ENCODE measurements around the gene TNP2. TPM values are rescaled to one million over a fixed set of nuclear protein-coding genes. Genes with fewer than 3 reads are reported as not detected.

TNP2 gene
- total RNA-seq, 1 experiment from 2014 or later = not detected

- no peak for TF ChIP-seq ELF1 (IDR thresholded peaks at IDR 0.05; ENCODE audit: borderline replicate concordance, low read depth)
- TF ChIP-seq YY1 (IDR thresholded peaks at IDR 0.05; ENCODE audit: extremely low read depth, insufficient replicate concordance, low read depth, low read length) = no peak
- no peak for TF ChIP-seq ZNF274 (IDR thresholded peaks at IDR 0.05; ENCODE audit: low read depth, low read length)
- no peak for TF ChIP-seq CBX3 (IDR thresholded peaks at IDR 0.05; ENCODE audit: low read depth)
- TF ChIP-seq, protein P1, sequence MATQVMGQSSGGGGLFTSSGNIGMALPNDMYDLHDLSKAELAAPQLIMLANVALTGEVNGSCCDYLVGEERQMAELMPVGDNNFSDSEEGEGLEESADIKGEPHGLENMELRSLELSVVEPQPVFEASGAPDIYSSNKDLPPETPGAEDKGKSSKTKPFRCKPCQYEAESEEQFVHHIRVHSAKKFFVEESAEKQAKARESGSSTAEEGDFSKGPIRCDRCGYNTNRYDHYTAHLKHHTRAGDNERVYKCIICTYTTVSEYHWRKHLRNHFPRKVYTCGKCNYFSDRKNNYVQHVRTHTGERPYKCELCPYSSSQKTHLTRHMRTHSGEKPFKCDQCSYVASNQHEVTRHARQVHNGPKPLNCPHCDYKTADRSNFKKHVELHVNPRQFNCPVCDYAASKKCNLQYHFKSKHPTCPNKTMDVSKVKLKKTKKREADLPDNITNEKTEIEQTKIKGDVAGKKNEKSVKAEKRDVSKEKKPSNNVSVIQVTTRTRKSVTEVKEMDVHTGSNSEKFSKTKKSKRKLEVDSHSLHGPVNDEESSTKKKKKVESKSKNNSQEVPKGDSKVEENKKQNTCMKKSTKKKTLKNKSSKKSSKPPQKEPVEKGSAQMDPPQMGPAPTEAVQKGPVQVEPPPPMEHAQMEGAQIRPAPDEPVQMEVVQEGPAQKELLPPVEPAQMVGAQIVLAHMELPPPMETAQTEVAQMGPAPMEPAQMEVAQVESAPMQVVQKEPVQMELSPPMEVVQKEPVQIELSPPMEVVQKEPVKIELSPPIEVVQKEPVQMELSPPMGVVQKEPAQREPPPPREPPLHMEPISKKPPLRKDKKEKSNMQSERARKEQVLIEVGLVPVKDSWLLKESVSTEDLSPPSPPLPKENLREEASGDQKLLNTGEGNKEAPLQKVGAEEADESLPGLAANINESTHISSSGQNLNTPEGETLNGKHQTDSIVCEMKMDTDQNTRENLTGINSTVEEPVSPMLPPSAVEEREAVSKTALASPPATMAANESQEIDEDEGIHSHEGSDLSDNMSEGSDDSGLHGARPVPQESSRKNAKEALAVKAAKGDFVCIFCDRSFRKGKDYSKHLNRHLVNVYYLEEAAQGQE (IDR thresholded peaks at IDR 0.05; ENCODE audit: low read depth) = no peak
- no peak for TF ChIP-seq RAD21 (IDR thresholded peaks at IDR 0.05; ENCODE audit: low read depth)
Observed at GRCh38 chr16:11250786-11251524, 18.2 kb downstream of the TNP2 start (continued).

DNA sequence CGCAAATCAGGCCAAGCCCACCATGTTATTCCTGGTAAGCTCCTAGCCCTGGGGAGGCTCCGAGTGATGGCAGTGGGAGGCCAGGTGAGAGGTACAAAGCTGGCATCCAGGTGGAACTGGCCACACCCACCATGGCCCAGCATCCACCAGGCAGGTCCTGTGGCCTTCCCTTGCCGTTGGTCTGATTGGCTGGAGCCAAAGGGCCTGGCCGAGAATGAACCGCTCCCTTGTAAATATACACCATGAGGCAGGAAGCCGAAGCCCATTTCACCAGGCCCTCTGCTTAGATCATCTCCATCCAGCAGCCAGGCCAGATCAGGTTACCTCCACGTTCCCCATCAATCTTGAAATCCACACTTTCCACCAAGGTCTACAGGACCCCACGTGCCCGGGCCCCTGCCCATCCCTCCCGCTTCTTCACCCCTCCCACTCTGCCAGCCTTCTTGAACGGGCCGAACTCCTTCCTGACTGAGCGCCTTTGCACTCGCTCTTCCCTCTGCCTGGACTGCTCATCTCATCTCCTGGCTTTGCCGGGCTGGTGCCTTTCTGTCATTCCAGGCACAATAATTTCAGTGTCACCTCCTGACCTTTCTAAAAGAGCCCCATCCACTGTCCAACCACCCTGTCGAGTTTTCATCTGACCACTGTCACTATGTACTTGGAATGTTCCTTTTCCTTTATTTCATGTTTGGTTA, 18.9 kb downstream of the TNP2 start:
- intact Hi-C loops (cut with micrococcal nuclease) = no loop called here
- ChIA-PET POLR2A (no interaction called here), RAD21 (ENCODE audit: low non-redundant PET in 1 of 2, low total read pairs in 2 of 2, uncharacterized antibody in 2 of 2, unreplicated experiment in 2 of 2) (no interaction called here), CTCF (no interaction called here)
- H3K4me2 ChIP-seq (ENCODE audit: low read length) = no peak overlapping the region
- H3K9ac ChIP-seq (ENCODE audit: low read length) = no peak overlapping the region
- H3K9me2 ChIP-seq (ENCODE audit: insufficient read depth) = no peaks in the 10 kb centered on the region
- ATAC-seq (peak; percentile 56), DNase-seq (ENCODE audit: low read depth, low spot score) (no peak)
- no peaks in the 10 kb centered on the region for H3K36me3 ChIP-seq (ENCODE audit: control insufficient read depth in 1 of 2, insufficient read depth in 2 of 2, low read length in 2 of 2)
- no peak overlapping the region for H2AFZ ChIP-seq (ENCODE audit: low read depth, low read length, poor library complexity, severe bottlenecking)
- no TSS peak for BruUV-seq (replicated peaks)
- H3K4me1 ChIP-seq (ENCODE audit: control insufficient read depth in 1 of 2, insufficient read depth in 2 of 2, low read length in 2 of 2) = peaks cover 2 to 17% of the 10 kb centered on the region in 2 experiments; a peak in 3 of 4 replicates
- H3K9me3 ChIP-seq (ENCODE audit: control insufficient read depth in 1 of 2, insufficient read depth in 1 of 2, low read depth in 1 of 2, low read length in 2 of 2) = no peaks in the 10 kb centered on the region
- H4K20me1 ChIP-seq (ENCODE audit: insufficient read depth) = no peaks in the 10 kb centered on the region
- no peaks in the 10 kb centered on the region for H3K27me3 ChIP-seq (ENCODE audit: insufficient read depth, low read length)
- H3K4me3 ChIP-seq (replicated peaks in 1 of 2; ENCODE audit: low read depth in 1 of 2, low read length in 2 of 2) = no peak overlapping the region
- H3K79me2 ChIP-seq (ENCODE audit: insufficient read depth, low read length) = no peaks in the 10 kb centered on the region
- H3K27ac ChIP-seq (ENCODE audit: low read depth, low read length) = no peak overlapping the region
- TF ChIP-seq ELF1 (IDR thresholded peaks at IDR 0.05; ENCODE audit: borderline replicate concordance, low read depth) = no peak
- no peak for TF ChIP-seq CEBPB (IDR thresholded peaks at IDR 0.05; ENCODE audit: low read depth)
- no peak for TF ChIP-seq EGR1 (IDR thresholded peaks at IDR 0.05; ENCODE audit: low read depth)
- no peak for TF ChIP-seq FOSL1 (IDR thresholded peaks at IDR 0.05; ENCODE audit: low read depth)
- no peak for TF ChIP-seq CBX3 (IDR thresholded peaks at IDR 0.05; ENCODE audit: low read depth)
- no peak for TF ChIP-seq EZH2phosphoT487 (IDR thresholded peaks at IDR 0.05; ENCODE audit: borderline replicate concordance)
- no peak for TF ChIP-seq TCF7L2 (IDR thresholded peaks at IDR 0.05; ENCODE audit: borderline replicate concordance, extremely low read depth, insufficient read depth, insufficient read length)
- TF ChIP-seq, protein P1 (IDR thresholded peaks at IDR 0.05; ENCODE audit: low read depth) = no peak
- no peak for TF ChIP-seq MAX (IDR thresholded peaks at IDR 0.05)
- TF ChIP-seq SP1 (IDR thresholded peaks at IDR 0.05; ENCODE audit: low read depth) = no peak
- TF ChIP-seq ZNF274 (IDR thresholded peaks at IDR 0.05; ENCODE audit: low read depth, low read length) = no peak
